C4-2B (cell line): Measurements from ENCODE around the gene ACLY.
"Not testable (repeated sequence)": the region's sequence is repeated elsewhere in the genome, so short reads cannot be mapped to it uniquely, and the experiment has no call there.

ENCODE experiments used
- ZFX ChIP-seq: fragments of 450-650 bp; IDR thresholded peaks from 2 replicates; pipeline ENCODE4 v1.6.1; 2017
- TF ChIP-seq, protein P1 (sequence below): fragments of 450-650 bp; conservative IDR thresholded peaks from 2 replicates; pipeline ENCODE4 v1.5.1; 2017; ENCODE audit warnings: mild to moderate bottlenecking

DNA sequence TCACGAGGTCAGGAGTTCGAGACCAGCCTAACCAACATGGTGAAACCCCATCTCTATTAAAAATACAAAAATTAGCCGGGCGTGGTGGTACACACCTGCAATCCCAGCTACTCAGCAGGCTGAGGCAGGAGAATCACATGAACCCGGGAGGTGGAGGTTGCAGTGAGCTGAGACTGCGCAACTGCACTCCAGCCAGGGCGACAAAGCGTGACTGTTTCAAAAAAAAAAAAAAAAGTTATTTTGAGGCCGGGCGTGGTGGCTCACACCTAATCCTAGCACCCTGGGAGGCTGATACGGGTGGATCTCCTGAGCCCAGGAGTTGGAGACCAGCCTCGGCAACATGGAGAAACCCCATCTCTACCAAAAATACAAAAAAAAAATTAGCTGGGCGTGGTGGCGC is 67.4 kb downstream of the ACLY start:
- TF ChIP-seq, protein P1, sequence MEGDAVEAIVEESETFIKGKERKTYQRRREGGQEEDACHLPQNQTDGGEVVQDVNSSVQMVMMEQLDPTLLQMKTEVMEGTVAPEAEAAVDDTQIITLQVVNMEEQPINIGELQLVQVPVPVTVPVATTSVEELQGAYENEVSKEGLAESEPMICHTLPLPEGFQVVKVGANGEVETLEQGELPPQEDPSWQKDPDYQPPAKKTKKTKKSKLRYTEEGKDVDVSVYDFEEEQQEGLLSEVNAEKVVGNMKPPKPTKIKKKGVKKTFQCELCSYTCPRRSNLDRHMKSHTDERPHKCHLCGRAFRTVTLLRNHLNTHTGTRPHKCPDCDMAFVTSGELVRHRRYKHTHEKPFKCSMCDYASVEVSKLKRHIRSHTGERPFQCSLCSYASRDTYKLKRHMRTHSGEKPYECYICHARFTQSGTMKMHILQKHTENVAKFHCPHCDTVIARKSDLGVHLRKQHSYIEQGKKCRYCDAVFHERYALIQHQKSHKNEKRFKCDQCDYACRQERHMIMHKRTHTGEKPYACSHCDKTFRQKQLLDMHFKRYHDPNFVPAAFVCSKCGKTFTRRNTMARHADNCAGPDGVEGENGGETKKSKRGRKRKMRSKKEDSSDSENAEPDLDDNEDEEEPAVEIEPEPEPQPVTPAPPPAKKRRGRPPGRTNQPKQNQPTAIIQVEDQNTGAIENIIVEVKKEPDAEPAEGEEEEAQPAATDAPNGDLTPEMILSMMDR: not testable (repeated sequence)
- not testable (repeated sequence) for TF ChIP-seq ZFX
